ENCODE measurements around the gene DSG3.

DSG3 gene

DNA sequence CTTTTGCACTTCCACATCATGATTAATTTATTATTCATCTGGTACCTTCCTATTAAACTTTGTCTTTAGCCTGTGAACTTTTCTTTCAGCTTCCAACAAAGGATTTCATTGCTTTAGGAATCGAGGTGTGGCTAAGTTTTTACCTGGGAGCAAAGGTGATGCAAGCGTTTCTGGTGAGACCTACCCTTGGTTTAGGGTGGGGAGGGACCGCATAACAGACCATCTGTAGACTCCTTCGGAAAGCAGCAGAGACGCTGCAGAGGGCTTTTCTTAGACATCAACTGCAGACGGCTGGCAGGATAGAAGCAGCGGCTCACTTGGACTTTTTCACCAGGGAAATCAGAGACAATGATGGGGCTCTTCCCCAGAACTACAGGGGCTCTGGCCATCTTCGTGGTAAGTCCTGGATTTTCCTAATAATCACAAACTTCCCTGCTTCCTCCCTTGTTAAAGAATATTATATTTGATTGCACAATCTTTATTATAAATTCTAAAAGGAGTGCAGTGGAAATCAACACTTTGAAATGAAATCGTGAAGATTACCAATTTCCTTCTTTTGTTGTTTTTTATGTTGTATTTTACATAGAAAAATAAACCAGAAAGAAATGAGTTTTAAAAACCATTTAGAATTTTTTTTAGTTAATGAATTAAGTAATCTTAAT, at the start of gene DSG3:
Gene DSG3 (plus strand): TSS at position 212 of the 662 bp plus-strand sequence. CDS start 137 bp downstream, at position 349.
- no peak for DNase-seq

DNA sequence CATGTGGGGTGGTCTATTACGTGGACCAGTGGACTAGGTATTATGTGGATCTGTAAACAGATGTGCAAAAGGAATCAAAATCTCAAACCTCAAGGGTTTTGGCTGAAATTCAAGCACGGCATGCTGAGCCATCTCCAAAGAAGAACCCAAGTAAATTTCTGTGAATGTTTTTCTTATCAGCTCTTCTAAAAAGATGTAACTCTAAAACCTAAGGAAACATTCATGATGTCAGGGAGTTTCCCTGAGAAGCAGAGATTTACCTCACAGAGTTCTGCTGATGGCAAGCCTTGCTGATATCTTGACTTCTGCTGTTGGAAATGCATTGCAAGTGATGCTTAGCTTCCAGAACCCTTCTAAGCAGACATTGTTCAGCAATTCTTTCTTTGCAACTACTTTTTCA, 49.4 kb upstream of the DSG3 start:
- no peak for DNase-seq

DNA sequence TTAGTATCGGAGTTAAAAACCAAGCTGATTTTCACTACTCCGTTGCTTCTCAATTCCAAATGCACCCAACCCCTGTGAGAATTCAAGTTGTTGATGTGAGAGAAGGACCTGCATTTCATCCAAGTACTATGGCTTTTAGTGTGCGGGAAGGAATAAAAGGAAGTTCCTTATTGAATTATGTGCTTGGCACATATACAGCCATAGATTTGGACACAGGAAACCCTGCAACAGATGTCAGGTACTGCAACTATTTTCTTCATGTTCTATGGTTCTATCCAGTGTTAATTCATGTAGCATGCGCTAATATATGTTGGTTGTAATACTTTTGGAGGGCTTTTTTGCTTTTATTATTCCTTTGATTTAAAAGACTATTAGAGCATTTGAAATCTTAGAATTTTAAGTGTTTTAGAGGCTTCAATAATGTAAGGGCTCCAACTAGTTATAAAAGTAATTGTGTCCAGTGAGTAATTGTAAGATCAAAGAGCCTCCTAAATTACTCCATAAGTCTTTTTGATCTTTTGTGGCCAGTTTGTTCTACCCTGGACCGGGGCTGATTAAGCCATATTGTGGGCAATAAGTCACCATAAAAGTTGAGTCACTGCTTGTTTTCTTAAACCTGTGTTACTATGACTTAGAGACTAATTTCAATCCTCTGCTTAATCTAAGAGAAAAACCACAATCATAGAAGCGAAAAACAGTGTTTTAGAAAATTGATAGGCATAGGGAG, 48.1 kb upstream of the DSG3 start:
- no peak for DNase-seq

- no peak for DNase-seq
Measured at GRCh38 chr18:31401156-31402025, 46.1 kb upstream of the DSG3 start.

GRCh38 chr18:31402026-31402373, 45.5 kb upstream of the DSG3 start:
- no peak for DNase-seq

- no peak for DNase-seq
Measured at GRCh38 chr18:31403409-31403808, 44.1 kb upstream of the DSG3 start.

- no peak for DNase-seq
Measured at GRCh38 chr18:31407649-31408048, 39.9 kb upstream of the DSG3 start.

GRCh38 chr18:31409276-31409675, 38.3 kb upstream of the DSG3 start:
- no peak for DNase-seq

GRCh38 chr18:31410716-31411483, 36.6 kb upstream of the DSG3 start:
- DNase-seq: no peak

DNA sequence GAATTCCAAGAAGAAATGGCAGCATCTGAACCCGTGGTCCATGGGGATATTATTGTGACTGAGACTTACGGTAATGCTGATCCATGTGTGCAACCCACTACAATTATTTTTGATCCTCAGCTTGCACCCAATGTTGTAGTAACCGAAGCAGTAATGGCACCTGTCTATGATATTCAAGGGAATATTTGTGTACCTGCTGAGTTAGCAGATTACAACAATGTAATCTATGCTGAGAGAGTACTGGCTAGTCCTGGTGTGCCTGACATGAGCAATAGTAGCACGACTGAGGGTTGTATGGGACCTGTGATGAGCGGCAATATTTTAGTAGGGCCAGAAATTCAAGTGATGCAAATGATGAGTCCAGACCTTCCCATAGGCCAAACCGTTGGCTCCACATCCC, 34.4 kb upstream of the DSG3 start:
- no peak for DNase-seq

DNA sequence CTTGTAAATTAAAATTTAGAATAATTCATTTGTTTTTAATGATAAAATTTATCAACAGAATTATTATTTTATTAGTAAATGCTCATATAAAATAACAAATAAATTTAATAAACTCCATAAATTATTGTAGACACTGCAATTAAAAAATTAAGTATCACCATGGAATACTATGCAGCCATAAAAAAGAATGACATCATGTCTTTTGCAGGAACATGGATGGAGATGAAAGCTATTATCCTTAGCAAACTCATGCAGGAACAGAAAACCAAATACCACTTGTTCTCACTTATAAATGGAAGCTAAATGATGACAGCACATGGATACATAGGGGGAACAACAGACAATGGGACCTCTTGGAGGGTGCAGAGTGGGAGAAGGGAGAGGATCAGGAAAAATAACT, 29.7 kb upstream of the DSG3 start:
- no peak for DNase-seq

DNA sequence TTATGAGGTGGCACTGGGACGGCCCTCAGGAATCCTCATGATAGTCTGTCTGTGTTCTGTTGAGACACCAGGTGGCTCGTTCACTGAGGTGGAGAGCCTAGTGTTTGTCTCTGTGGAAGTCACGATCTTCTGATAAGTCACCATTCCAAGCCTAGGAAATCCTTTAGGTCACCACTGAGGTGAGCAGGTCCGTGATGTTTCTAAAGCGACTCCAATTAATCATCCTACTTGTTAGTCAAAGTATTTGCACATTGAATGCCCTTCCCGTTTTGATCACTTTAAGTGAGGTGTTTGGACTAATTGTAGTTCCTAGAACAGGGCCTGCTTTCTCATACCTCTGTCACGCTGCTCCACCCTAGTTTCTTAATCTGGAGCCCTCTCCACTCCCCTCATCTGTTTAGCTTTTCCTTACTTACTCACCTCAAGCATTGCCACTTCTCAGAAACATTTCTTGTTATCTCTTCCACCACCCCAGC, 28.0 kb upstream of the DSG3 start:
- DNase-seq: no peak

DNA sequence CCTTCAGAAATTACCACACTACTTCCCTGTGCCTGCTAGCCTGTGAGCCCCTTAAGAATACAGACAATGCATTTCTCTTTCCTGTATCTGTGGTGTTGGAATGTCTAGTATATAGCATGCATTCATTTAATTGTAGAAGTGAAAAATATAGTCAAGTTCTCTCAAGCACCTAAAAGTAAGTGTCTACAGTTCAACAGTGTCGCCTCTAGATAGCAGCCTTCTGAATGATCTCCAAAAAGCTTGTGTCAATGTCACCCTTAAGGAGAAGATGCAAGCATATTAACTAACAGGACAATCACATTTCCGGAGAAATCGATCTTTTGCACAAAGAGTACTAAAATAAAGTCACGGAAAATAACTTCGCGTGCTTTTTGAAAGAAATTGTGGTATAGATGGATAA, 27.5 kb upstream of the DSG3 start:
- DNase-seq: no peak

- no peak for DNase-seq
Measured at GRCh38 chr18:31420524-31420923, 27.0 kb upstream of the DSG3 start.

DNA sequence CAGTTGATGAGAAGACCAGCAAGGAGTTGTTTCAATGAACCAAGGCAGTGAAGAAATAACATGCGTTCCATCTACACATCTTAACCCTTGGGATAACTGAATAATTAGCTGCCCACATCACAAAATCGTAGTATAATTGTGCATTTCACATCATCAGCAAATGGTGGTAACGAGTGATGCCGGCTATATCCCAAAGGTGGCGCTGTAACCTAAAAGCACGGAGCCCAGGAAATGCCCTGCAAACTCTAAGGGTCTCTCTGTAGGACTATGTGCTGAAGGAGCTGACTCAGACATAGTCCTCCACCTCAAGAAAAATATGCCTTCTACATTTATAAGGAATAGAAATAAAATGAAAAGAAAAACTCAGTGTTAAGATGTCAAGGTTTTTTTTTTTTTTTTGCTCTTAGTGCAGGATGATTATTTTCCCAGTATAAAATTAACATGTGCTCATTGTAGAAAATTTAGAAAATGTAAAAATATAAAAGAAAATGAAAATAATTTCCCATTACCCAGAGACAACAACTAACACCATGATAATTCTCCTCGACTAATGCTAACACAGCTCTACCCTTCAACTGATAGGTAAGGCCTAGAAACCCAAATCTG, 23.1 kb upstream of the DSG3 start:
- peak; percentile 4 to 21 for DNase-seq

DNA sequence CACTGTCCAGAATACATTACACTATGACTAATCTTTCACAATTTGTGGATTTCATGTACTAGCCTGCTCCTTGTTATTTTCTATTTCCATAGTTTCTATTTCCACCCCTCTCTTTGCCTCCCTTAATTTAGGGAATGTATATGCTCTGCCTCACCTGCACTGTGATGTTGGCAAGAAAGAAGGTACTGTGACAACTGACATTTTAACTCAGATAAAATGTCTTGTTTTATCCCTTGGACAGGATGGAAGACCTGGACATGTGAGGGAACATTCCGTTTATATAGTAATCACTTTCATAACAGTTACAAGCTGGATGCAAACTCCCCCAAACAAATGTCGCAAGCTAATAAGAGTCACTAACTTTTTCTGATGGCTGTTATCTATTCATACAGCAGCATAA, 21.5 kb upstream of the DSG3 start:
- DNase-seq: no peak

GRCh38 chr18:31426871-31427406, 20.6 kb upstream of the DSG3 start:
- no peak for DNase-seq

DNA sequence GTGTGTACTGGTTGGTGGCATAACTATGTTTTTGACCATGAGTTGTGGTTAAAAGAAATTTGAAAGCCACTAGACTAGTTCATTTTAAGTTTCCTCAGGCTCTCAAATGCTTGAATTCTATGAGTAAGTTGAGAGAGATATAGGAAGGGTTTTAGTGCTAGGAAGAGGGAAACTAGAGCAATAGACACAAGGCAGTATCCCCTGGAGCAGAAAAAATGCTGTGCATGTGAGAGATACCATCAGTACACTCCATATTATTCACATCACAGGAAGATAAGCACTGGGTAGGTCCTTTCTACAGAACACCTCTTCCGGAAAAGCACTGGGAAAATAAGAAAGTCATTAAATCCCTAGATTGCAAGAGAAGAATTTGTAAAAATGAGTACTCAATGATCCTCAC, 19.3 kb upstream of the DSG3 start:
- DNase-seq: no peak

- DNase-seq: no peak
Measured at GRCh38 chr18:31429623-31430022, 17.9 kb upstream of the DSG3 start.

DNA sequence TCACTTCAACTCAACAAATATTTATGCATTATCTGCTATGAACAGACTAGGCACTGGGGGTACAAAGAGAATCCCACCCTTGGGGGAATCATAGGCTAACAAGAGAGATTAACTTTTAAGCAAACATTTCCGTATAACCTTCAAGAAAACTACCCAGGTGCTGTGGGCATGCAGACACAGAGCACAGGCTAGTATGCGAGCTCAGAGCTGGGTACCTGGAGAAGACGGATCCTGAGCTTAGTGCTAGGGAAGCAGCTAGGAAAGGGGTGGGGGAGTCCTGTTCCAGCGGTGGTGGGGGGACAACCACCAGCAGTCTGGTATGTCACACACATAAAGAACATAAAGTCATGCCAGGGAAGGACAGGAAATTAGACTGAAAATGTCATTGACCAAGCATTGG, 17.5 kb upstream of the DSG3 start:
- DNase-seq: no peak

DNA sequence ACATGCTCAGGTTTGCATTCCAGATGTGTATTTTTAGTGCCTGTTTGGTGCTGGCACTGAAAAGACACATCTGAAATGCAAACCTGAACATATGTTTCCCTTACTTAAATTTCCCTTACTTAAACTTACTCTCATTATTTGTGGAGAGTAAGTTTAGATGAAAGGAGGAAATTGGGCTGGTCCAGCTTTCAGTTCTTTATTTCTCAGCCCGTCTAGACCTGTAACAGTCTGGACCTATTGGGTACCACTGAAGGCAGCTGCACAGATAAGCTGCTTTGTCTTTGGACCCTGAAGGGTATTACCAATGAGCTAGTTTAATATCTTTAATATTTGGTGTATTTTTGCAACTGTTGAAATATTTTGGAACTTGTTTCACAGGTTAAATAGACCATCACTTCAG, 17.0 kb upstream of the DSG3 start:
- DNase-seq: no peak

GRCh38 chr18:31432316-31432715, 15.2 kb upstream of the DSG3 start:
- DNase-seq: no peak

Measured in NCI-H446 (cell line).